ENCODE results near the gene CCL3. TPM values are rescaled to one million over a fixed set of nuclear protein-coding genes. Genes with fewer than 3 reads are reported as not detected.

The CCL3 gene
- total RNA-seq, 1 donor from 2014 or later, result 9.9 TPM

GRCh38 chr17:36074365-36074764 is 15.6 kb downstream of the CCL3 start:
- TF ChIP-seq, protein P1, sequence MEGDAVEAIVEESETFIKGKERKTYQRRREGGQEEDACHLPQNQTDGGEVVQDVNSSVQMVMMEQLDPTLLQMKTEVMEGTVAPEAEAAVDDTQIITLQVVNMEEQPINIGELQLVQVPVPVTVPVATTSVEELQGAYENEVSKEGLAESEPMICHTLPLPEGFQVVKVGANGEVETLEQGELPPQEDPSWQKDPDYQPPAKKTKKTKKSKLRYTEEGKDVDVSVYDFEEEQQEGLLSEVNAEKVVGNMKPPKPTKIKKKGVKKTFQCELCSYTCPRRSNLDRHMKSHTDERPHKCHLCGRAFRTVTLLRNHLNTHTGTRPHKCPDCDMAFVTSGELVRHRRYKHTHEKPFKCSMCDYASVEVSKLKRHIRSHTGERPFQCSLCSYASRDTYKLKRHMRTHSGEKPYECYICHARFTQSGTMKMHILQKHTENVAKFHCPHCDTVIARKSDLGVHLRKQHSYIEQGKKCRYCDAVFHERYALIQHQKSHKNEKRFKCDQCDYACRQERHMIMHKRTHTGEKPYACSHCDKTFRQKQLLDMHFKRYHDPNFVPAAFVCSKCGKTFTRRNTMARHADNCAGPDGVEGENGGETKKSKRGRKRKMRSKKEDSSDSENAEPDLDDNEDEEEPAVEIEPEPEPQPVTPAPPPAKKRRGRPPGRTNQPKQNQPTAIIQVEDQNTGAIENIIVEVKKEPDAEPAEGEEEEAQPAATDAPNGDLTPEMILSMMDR (IDR thresholded peaks at IDR 0.05), result no peak
- H3K4me3 ChIP-seq, result no peak overlapping the region
- ATAC-seq (no peak), DNase-seq (no peak)
- H3K27me3 ChIP-seq, result no peaks in the 10 kb centered on the region
- intact Hi-C loops (cut with DNase I), result no loop called here
- H3K4me1 ChIP-seq, result peaks cover 6% of the 10 kb centered on the region
- no peaks in the 10 kb centered on the region for H3K36me3 ChIP-seq
- H3K27ac ChIP-seq, result no peak overlapping the region
- no peaks in the 10 kb centered on the region for H3K9me3 ChIP-seq

GRCh38 chr17:36072431-36073121 is 17.4 kb downstream of the CCL3 start:
- peak; percentile 94 for ATAC-seq
- TF ChIP-seq, protein P1 (IDR thresholded peaks at IDR 0.05), result peak; percentile 79
- no peak overlapping the region for H3K4me3 ChIP-seq

GRCh38 chr17:36071751-36072150 is 18.2 kb downstream of the CCL3 start:
- intact Hi-C loops (cut with DNase I), result no loop called here
- ATAC-seq, result no peak

More at GRCh38 chr17:36072431-36073121, 17.4 kb downstream of the CCL3 start:
- DNase-seq, result peak; percentile 77
- H3K27ac ChIP-seq, result no peak overlapping the region
- intact Hi-C loops (cut with DNase I), result no loop called here
- H3K4me1 ChIP-seq, result peaks cover 6% of the 10 kb centered on the region
- no peaks in the 10 kb centered on the region for H3K36me3 ChIP-seq
- no peaks in the 10 kb centered on the region for H3K27me3 ChIP-seq
- H3K9me3 ChIP-seq, result no peaks in the 10 kb centered on the region

GRCh38 chr17:36070427-36070826 is 19.5 kb downstream of the CCL3 start:
- H3K4me3 ChIP-seq, result no peak overlapping the region
- peaks cover 6% of the 10 kb centered on the region for H3K4me1 ChIP-seq
- ATAC-seq (no peak), DNase-seq (no peak)
- H3K27me3 ChIP-seq, result no peaks in the 10 kb centered on the region
- H3K27ac ChIP-seq, result no peak overlapping the region
- intact Hi-C loops (cut with DNase I), result no loop called here
- TF ChIP-seq, protein P1 (IDR thresholded peaks at IDR 0.05), result no peak
- no peaks in the 10 kb centered on the region for H3K36me3 ChIP-seq
- H3K9me3 ChIP-seq, result no peaks in the 10 kb centered on the region

More at GRCh38 chr17:36071751-36072150, 18.2 kb downstream of the CCL3 start:
- H3K36me3 ChIP-seq, result no peaks in the 10 kb centered on the region
- no peak for DNase-seq
- no peak overlapping the region for H3K4me3 ChIP-seq
- TF ChIP-seq, protein P1 (IDR thresholded peaks at IDR 0.05), result no peak
- no peaks in the 10 kb centered on the region for H3K27me3 ChIP-seq
- H3K27ac ChIP-seq, result no peak overlapping the region
- H3K4me1 ChIP-seq, result peaks cover 6% of the 10 kb centered on the region
- H3K9me3 ChIP-seq, result no peaks in the 10 kb centered on the region

- TF ChIP-seq, protein P1 (IDR thresholded peaks at IDR 0.05), result no peak
- ATAC-seq, result no peak
- Histone ChIP-seq H3K4me1 (peaks cover 6% of the 10 kb centered on the region), H3K9me3 (no peaks in the 10 kb centered on the region), H3K36me3 (no peaks in the 10 kb centered on the region), H3K27me3 (no peaks in the 10 kb centered on the region), H3K27ac (no peak overlapping the region), H3K4me3 (no peak overlapping the region)
- intact Hi-C loops (cut with DNase I), result no loop called here
- DNase-seq, result no peak
Measured at GRCh38 chr17:36069136-36069535, 20.8 kb downstream of the CCL3 start.
